ENCODE measurements around the gene MOSPD2. TPM values are rescaled to one million over a fixed set of nuclear protein-coding genes. Genes with fewer than 3 reads are reported as not detected.

MOSPD2 gene
- total RNA-seq, 4 donors from 2014 or later, result 10.8 to 21.4 (median 17.4) TPM

DNA sequence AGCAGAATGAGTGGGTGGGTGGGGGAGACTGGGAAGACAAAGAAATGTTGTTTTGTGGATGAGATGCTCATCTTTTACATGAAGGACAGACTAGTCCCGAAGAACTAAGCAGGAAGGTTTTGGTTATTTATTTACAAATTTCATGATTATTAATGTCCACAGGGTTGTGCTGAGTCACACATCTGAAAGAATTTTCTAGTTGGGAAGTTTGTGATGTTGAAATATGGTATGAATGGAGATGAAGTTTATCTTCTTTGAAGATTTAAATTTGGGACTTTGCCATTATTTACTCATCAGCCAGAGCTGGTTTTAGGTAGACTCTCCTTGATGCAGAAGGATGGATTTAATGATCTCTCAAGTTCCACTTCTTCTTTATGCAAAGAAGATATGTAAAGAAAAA lies 75.5 kb downstream of the MOSPD2 start:
- Histone ChIP-seq H3K4me3 (no peak overlapping the region), H3K4me1 (no peaks in the 10 kb centered on the region), H3K27me3 (no peaks in the 10 kb centered on the region), H3K27ac (no peak overlapping the region), H3K36me3 (no peaks in the 10 kb centered on the region), H3K9me3 (no peaks in the 10 kb centered on the region)
- intact Hi-C loops (cut with DNase I; ENCODE audit: low total_unique reads), result no loop called here
- in situ Hi-C loops (cut with MboI; ENCODE audit: low pct_ligation_motif_present in 1 of 4, low pct_unique_long_range_greater_than_20kb in 1 of 4, low sequenced_read_pairs in 3 of 4), result no loop called here
- 51% methylated on average over 1 of the region's 1 CpG; no CpG with 5 or more reads in 1 of the 2 donors for WGBS, 2 donors (ENCODE audit: low coverage in 1 of 2)
- no peak for DNase-seq
- TF ChIP-seq CTCF (IDR thresholded peaks at IDR 0.05), result no peak
- no peak for TF ChIP-seq POLR2AphosphoS5 (IDR thresholded peaks at IDR 0.05)
- no peak for TF ChIP-seq POLR2A (IDR thresholded peaks at IDR 0.05)
- no peak for TF ChIP-seq EP300 (IDR thresholded peaks at IDR 0.05; ENCODE audit: low read depth)

GRCh38 chrX:14956813-14957582 lies 83.8 kb downstream of the MOSPD2 start:
- in situ Hi-C loops (cut with MboI; ENCODE audit: low pct_ligation_motif_present in 1 of 4, low pct_unique_long_range_greater_than_20kb in 1 of 4, low sequenced_read_pairs in 3 of 4), result no loop called here
- TF ChIP-seq POLR2A (IDR thresholded peaks at IDR 0.05) (no peak), EP300 (IDR thresholded peaks at IDR 0.05; ENCODE audit: low read depth) (no peak), POLR2AphosphoS5 (IDR thresholded peaks at IDR 0.05) (no peak), CTCF (IDR thresholded peaks at IDR 0.05) (no peak)
- H3K36me3 ChIP-seq, result no peaks in the 10 kb centered on the region
- no peaks in the 10 kb centered on the region for H3K9me3 ChIP-seq
- no peaks in the 10 kb centered on the region for H3K4me1 ChIP-seq
- no peak overlapping the region for H3K27ac ChIP-seq
- H3K27me3 ChIP-seq, result no peaks in the 10 kb centered on the region
- no peak overlapping the region for H3K4me3 ChIP-seq
- intact Hi-C loops (cut with DNase I; ENCODE audit: low total_unique reads), result no loop called here
- no peak for DNase-seq
- 56 to 61% methylated on average over 2 to 5 of the region's 5 CpGs for WGBS, 2 donors (ENCODE audit: low coverage in 1 of 2)

GRCh38 chrX:14963447-14964236 lies 90.4 kb downstream of the MOSPD2 start:
- Histone ChIP-seq H3K27me3 (no peaks in the 10 kb centered on the region), H3K27ac (no peak overlapping the region), H3K36me3 (no peaks in the 10 kb centered on the region), H3K4me3 (no peak overlapping the region), H3K4me1 (no peaks in the 10 kb centered on the region), H3K9me3 (no peaks in the 10 kb centered on the region)
- in situ Hi-C loops (cut with MboI; ENCODE audit: low pct_ligation_motif_present in 1 of 4, low pct_unique_long_range_greater_than_20kb in 1 of 4, low sequenced_read_pairs in 3 of 4) (no loop called here), intact Hi-C loops (cut with DNase I; ENCODE audit: low total_unique reads) (no loop called here)
- no peak for DNase-seq
- whole genome bisulfite sequencing, 2 donors (ENCODE audit: low coverage in 1 of 2), result 0 to 58% methylated on average over 1 of the region's 1 CpG
- TF ChIP-seq POLR2AphosphoS5 (IDR thresholded peaks at IDR 0.05), result no peak
- no peak for TF ChIP-seq CTCF (IDR thresholded peaks at IDR 0.05)
- TF ChIP-seq POLR2A (IDR thresholded peaks at IDR 0.05), result no peak
- no peak for TF ChIP-seq EP300 (IDR thresholded peaks at IDR 0.05; ENCODE audit: low read depth)

DNA sequence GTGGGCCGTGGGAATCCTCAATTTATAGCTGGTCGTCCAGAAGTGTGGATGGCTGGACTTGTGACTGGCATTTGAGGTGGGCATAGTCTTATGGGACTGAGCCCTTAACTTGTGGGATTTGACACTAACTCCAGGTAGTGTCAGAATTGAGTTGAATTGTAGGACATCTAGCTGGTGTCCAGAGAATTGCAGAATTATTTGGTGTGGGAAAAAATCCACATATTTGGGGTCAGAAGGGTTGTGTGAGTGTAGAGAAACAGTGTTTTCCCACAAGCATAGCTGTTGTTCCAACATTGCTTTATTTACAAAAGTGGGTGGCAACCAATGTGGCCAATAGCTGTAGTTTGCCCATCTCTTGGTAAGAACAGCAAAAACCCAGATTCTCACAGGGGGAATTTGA lies 91.3 kb downstream of the MOSPD2 start:
- no peaks in the 10 kb centered on the region for H3K36me3 ChIP-seq
- no peak overlapping the region for H3K27ac ChIP-seq
- intact Hi-C loops (cut with DNase I; ENCODE audit: low total_unique reads) (no loop called here), in situ Hi-C loops (cut with MboI; ENCODE audit: low pct_ligation_motif_present in 1 of 4, low pct_unique_long_range_greater_than_20kb in 1 of 4, low sequenced_read_pairs in 3 of 4) (no loop called here)
- no peaks in the 10 kb centered on the region for H3K9me3 ChIP-seq
- no peak for TF ChIP-seq EP300 (IDR thresholded peaks at IDR 0.05; ENCODE audit: low read depth)
- H3K4me1 ChIP-seq, result no peaks in the 10 kb centered on the region
- 76% methylated on average over 2 of the region's 2 CpGs; no CpG with 5 or more reads in 1 of the 2 donors for WGBS, 2 donors (ENCODE audit: low coverage in 1 of 2)
- H3K4me3 ChIP-seq, result no peak overlapping the region
- DNase-seq, result no peak
- no peaks in the 10 kb centered on the region for H3K27me3 ChIP-seq

Other genes with a start within 250 kb of the MOSPD2 start
- gene FANCB, start 352 bp upstream of the MOSPD2 start, total RNA-seq, result 1 to 10 TPM in 2 of 4 donors, under 1 TPM in 1, not detected in 1; 0.68 to 1.9 (median 1.6) TPM

Measured in transverse colon (tissue), 4 donors.